CD14-positive monocyte (primary cell): Measurements from ENCODE around the gene NUAK1. TPM values are rescaled to one million over a fixed set of nuclear protein-coding genes. Genes with fewer than 3 reads are reported as not detected.

ENCODE experiments used
- DNase-seq, 3 donors: peaks; one replicate each; pipeline ENCODE4 v3.0.0-alpha.2; 2011 to 2022
- H2AFZ ChIP-seq: 2 replicates; pipeline ENCODE4 v1.6.0; 2012; ENCODE audit warnings: mild to moderate bottlenecking, low read depth, low read length, inconsistent platforms; ENCODE audit not compliant: insufficient read depth, poor library complexity, severe bottlenecking
- H3K27ac ChIP-seq, 2 donors: 1 replicate in 1 of 2; 2 replicates in 1 of 2; pipeline ENCODE4 v1.5.1; 2012 to 2013; ENCODE audit warnings: low read length in 2 of 2, control low read depth in 1 of 2, inconsistent platforms in 1 of 2, low read depth in 1 of 2, mild to moderate bottlenecking in 1 of 2
- H3K27me3 ChIP-seq, 2 donors: one replicate each; pipeline versions ENCODE4 v1.6.0 to v1.6.1; 2011 to 2013; ENCODE audit warnings: low read length in 2 of 2; ENCODE audit not compliant: control insufficient read depth in 2 of 2, insufficient read depth in 2 of 2
- H3K36me3 ChIP-seq, 2 donors: replicated peaks in 1 of 2; 1 replicate in 1 of 2; 2 replicates in 1 of 2; pipeline versions ENCODE4 v1.5.1 to v1.6.1; 2012 to 2013; ENCODE audit warnings: low read length in 2 of 2, control low read depth in 1 of 2, inconsistent platforms in 1 of 2, mild to moderate bottlenecking in 1 of 2; ENCODE audit not compliant: insufficient read depth in 2 of 2, control insufficient read depth in 1 of 2
- H3K4me1 ChIP-seq, 2 donors: 1 replicate in 1 of 2; 2 replicates in 1 of 2; pipeline versions ENCODE4 v1.5.1 to v1.6.1; 2012 to 2013; ENCODE audit warnings: low read length in 2 of 2, control low read depth in 1 of 2, inconsistent platforms in 1 of 2, mild to moderate bottlenecking in 1 of 2, moderate library complexity in 1 of 2; ENCODE audit not compliant: insufficient read depth in 2 of 2, control insufficient read depth in 1 of 2
- H3K4me2 ChIP-seq: replicated peaks from 2 replicates; pipeline ENCODE3; 2012; ENCODE audit warnings: low read length, moderate library complexity, mild to moderate bottlenecking; ENCODE audit not compliant: poor library complexity, severe bottlenecking; ENCODE audit errors: extremely low read depth
- H3K4me3 ChIP-seq, 3 experiments: fragments of 200-600 bp in 1 of 3; sonication (generic) in 1 of 3; replicated peaks in 1 of 3; 1 replicate in 2 of 3; 2 replicates in 1 of 3; pipeline ENCODE4 v1.5.1; 2011 to 2013; ENCODE audit warnings: low read length in 3 of 3, mild to moderate bottlenecking in 3 of 3, control low read depth in 2 of 3, low read depth in 2 of 3, inconsistent platforms in 1 of 3, moderate library complexity in 1 of 3
- H3K79me2 ChIP-seq: 2 replicates; pipeline ENCODE4 v1.6.0; 2012; ENCODE audit warnings: mild to moderate bottlenecking, control low read depth, inconsistent platforms, low read length, moderate library complexity; ENCODE audit not compliant: insufficient read depth
- H3K9ac ChIP-seq: 2 replicates; pipeline ENCODE4 v1.6.0; 2017; ENCODE audit warnings: low read length, mild to moderate bottlenecking; ENCODE audit not compliant: insufficient read depth, poor library complexity, severe bottlenecking
- H3K9me3 ChIP-seq, 2 donors: replicated peaks in 1 of 2; 1 replicate in 1 of 2; 2 replicates in 1 of 2; pipeline versions ENCODE4 v1.5.1 to v1.6.1; 2012 to 2013; ENCODE audit warnings: low read length in 2 of 2, control low read depth in 1 of 2; ENCODE audit not compliant: control insufficient read depth in 1 of 2, insufficient read depth in 1 of 2
- H4K20me1 ChIP-seq: 2 replicates; pipeline ENCODE4 v1.6.0; 2012; ENCODE audit warnings: mild to moderate bottlenecking, low read length, control low read depth, moderate library complexity; ENCODE audit not compliant: insufficient read depth
- H3K27ac Mint-ChIP-seq, 7 donors: one replicate each; pipeline ENCODE4 v1.8.0; 2020; ENCODE audit warnings: mild to moderate bottlenecking in 7 of 7, mixed read lengths in 7 of 7, moderate library complexity in 6 of 7, inconsistent platforms in 2 of 7
- H3K27me3 Mint-ChIP-seq, 3 donors: one replicate each; pipeline ENCODE4 v1.8.0; 2021 to 2022; ENCODE audit warnings: low read depth in 3 of 3, mild to moderate bottlenecking in 3 of 3, mixed read lengths in 3 of 3, moderate library complexity in 3 of 3, inconsistent platforms in 1 of 3
- H3K36me3 Mint-ChIP-seq, 2 donors: one replicate each; pipeline ENCODE4 v1.8.0; 2020; ENCODE audit warnings: mixed read lengths in 2 of 2, inconsistent platforms in 1 of 2, mild to moderate bottlenecking in 1 of 2
- H3K4me1 Mint-ChIP-seq: one replicate; pipeline ENCODE4 v1.8.0; 2020; ENCODE audit warnings: mild to moderate bottlenecking, mixed read lengths
- H3K4me3 Mint-ChIP-seq, 2 donors: one replicate each; pipeline ENCODE4 v1.8.0; 2020; ENCODE audit warnings: mild to moderate bottlenecking in 2 of 2, mixed read lengths in 2 of 2, moderate library complexity in 1 of 2
- H3K9me3 Mint-ChIP-seq, 7 donors: one replicate each; pipeline ENCODE4 v1.8.0; 2020 to 2022; ENCODE audit warnings: mixed read lengths in 7 of 7, mild to moderate bottlenecking in 6 of 7, moderate library complexity in 6 of 7, inconsistent platforms in 2 of 7
- CTCF ChIP-seq: fragments of 200-600 bp; IDR thresholded peaks from one replicate; pipeline ENCODE4 v1.8.0; 2022; ENCODE audit warnings: antibody characterized with exemption, mild to moderate bottlenecking
- WGBS: methylation state at CpG from one replicate; pipeline ENCODE4 v1.1.5; 2013; ENCODE audit warnings: missing lambda C conversion rate; ENCODE audit not compliant: insufficient coverage; 5-methylcytosine and 5-hydroxymethylcytosine counted together
- intact Hi-C, 2 donors: fragments of 100-400 bp; cut with micrococcal nuclease; formaldehyde crosslinking; loops; one replicate each; pipeline versions ENCODE4 v1.15.0 to v1.15.1; 2023
- polyA plus RNA-seq, 3 donors: library from polyadenylated mRNA; depleted of rRNA in 1 of 3; unstranded in 2 of 3; stranded (reverse) in 1 of 3; fragments of 300-500 nt in 2 of 3; fragments of >200 nt in 1 of 3; fragmentation: Illumina TruSeq in 2 of 3; gene quantifications; 1 replicate in 2 of 3; 2 replicates in 1 of 3; pipeline ENCODE4 v1.2.3, GENCODE V29; 2012 to 2021

NUAK1 gene
- polyA plus RNA-seq, 3 donors, result not detected

- Histone ChIP-seq H3K4me2 (no peak overlapping the region), H2AFZ (no peak overlapping the region), H3K27ac (no peak overlapping the region), H3K36me3 (no peaks in the 10 kb centered on the region), H3K9me3 (no peaks in the 10 kb centered on the region), H3K9ac (no peak overlapping the region), H3K27me3 (peaks cover 2 to 3% of the 10 kb centered on the region in 2 donors), H3K4me1 (no peaks in the 10 kb centered on the region), H3K4me3 (no peak overlapping the region), H3K79me2 (no peaks in the 10 kb centered on the region), H4K20me1 (no peaks in the 10 kb centered on the region)
- Mint-ChIP-seq H3K36me3 (no peaks in the 10 kb centered on the region), H3K4me1 (no peaks in the 10 kb centered on the region), H3K4me3 (no peak overlapping the region), H3K9me3 (peaks cover 0 to 4% (median 0%) of the 10 kb centered on the region in 7 donors), H3K27me3 (peaks cover 6 to 10% (median 9%) of the 10 kb centered on the region in 3 donors), H3K27ac (no peak overlapping the region)
- WGBS, result no CpG with 5 or more reads among the region's 1 CpG
- DNase-seq, result no peak
- intact Hi-C loops, result no loop called here
- no peak for TF ChIP-seq CTCF
These were observed 59.5 kb downstream of the NUAK1 start for GRCh38 chr12:106079148-106079738.

GRCh38 chr12:106078358-106079010, 60.3 kb downstream of the NUAK1 start:
- Mint-ChIP-seq H3K4me3 (no peak overlapping the region), H3K27me3 (peaks cover 3 to 9% (median 7%) of the 10 kb centered on the region in 3 donors), H3K9me3 (peaks cover 0 to 4% (median 0%) of the 10 kb centered on the region in 7 donors), H3K36me3 (no peaks in the 10 kb centered on the region), H3K4me1 (no peaks in the 10 kb centered on the region), H3K27ac (no peak overlapping the region)
- no peak for TF ChIP-seq CTCF
- no peak overlapping the region for H2AFZ ChIP-seq
- H4K20me1 ChIP-seq, result no peaks in the 10 kb centered on the region
- DNase-seq, result no peak
- peaks cover 0 to 2% of the 10 kb centered on the region in 2 donors for H3K27me3 ChIP-seq
- WGBS, result 90% methylated on average over 2 of the region's 10 CpGs
- H3K9ac ChIP-seq, result no peak overlapping the region
- no peaks in the 10 kb centered on the region for H3K9me3 ChIP-seq
- intact Hi-C loops, result no loop called here
- H3K4me1 ChIP-seq, result no peaks in the 10 kb centered on the region
- H3K79me2 ChIP-seq, result no peaks in the 10 kb centered on the region
- H3K4me3 ChIP-seq, result no peak overlapping the region
- H3K36me3 ChIP-seq, result no peaks in the 10 kb centered on the region
- H3K27ac ChIP-seq, result no peak overlapping the region
- no peak overlapping the region for H3K4me2 ChIP-seq
